GM12878 (cell line): ENCODE results near the gene UIMC1. TPM values are rescaled to one million over a fixed set of nuclear protein-coding genes. Genes with fewer than 3 reads are reported as not detected.
A peak's percentile ranks its signal among the peaks of the same experiment; 100 is the strongest.

Experiments used
- ATF7 ChIP-seq: fragments of 450-650 bp; IDR thresholded peaks from 2 replicates; pipeline ENCODE4 v1.6.1; 2016; ENCODE audit warnings: low read depth, mild to moderate bottlenecking
- CBX5 ChIP-seq: sonication (generic); IDR thresholded peaks from 2 replicates; pipeline ENCODE4 v1.6.1; 2016; ENCODE audit warnings: low read depth, moderate library complexity, mild to moderate bottlenecking, inconsistent platforms
- FOXK2 ChIP-seq: fragments of 450-650 bp; IDR thresholded peaks from 2 replicates; pipeline ENCODE4 v1.6.1; 2017; ENCODE audit warnings: mild to moderate bottlenecking, moderate library complexity
- HDAC6 ChIP-seq: fragments of 200-600 bp; sonication (generic); IDR thresholded peaks from one replicate; pipeline ENCODE4 v1.8.0; 2017; ENCODE audit warnings: antibody characterized with exemption; ENCODE audit not compliant: unreplicated experiment
- LARP7 ChIP-seq: fragments of 450-650 bp; IDR thresholded peaks from 2 replicates; pipeline ENCODE4 v1.6.1; 2017; ENCODE audit warnings: mild to moderate bottlenecking
- MXI1 ChIP-seq: fragments of 150-350 bp; IDR thresholded peaks from 2 replicates; pipeline ENCODE4 v1.6.1; 2011; ENCODE audit warnings: low read depth, mild to moderate bottlenecking, inconsistent platforms, low read length, improper control_type of control experiment
- NBN ChIP-seq: fragments of 450-650 bp; IDR thresholded peaks from 2 replicates; pipeline ENCODE4 v1.6.1; 2016
- PML ChIP-seq: IDR thresholded peaks from 2 replicates; pipeline ENCODE4 v1.6.1; 2012; ENCODE audit warnings: low read length, inconsistent platforms
- SMAD1 ChIP-seq: fragments of 450-650 bp; IDR thresholded peaks from 2 replicates; pipeline ENCODE4 v1.6.1; 2018; ENCODE audit warnings: mild to moderate bottlenecking, low read depth; ENCODE audit not compliant: partially characterized antibody
- SRF ChIP-seq, 2 experiments: IDR thresholded peaks; 2 replicates each; pipeline ENCODE4 v1.6.1; 2011; ENCODE audit warnings: low read depth in 2 of 2, low read length in 2 of 2, mild to moderate bottlenecking in 1 of 2, moderate library complexity in 1 of 2
- TAF1 ChIP-seq: IDR thresholded peaks from 2 replicates; pipeline ENCODE4 v1.6.1; 2011; ENCODE audit warnings: mild to moderate bottlenecking, low read depth, low read length, borderline replicate concordance
- YY1 ChIP-seq: IDR thresholded peaks from 2 replicates; pipeline ENCODE4 v1.6.1; 2011; ENCODE audit warnings: low read depth, mild to moderate bottlenecking, low read length
- polyA plus RNA-seq, 11 experiments: library from polyadenylated mRNA; depleted of rRNA in 4 of 11; unstranded in 6 of 11; stranded (reverse) in 5 of 11; fragments of >200 nt; fragmentation: Nextera tagmentation in 4 of 11; fragmentation: Illumina TruSeq in 1 of 11; extraction: Ambion mirVana in 4 of 11; extraction: Trizol in 1 of 11; gene quantifications; 1 replicate in 1 of 11; 2 replicates in 10 of 11; pipeline versions ENCODE4 v1.2.1 to v1.2.3, GENCODE V29; 2011 to 2016; ENCODE audit warnings: inconsistent platforms in 2 of 11, missing spikeins in 2 of 11, low read depth in 1 of 11
- total RNA-seq, 4 experiments: library from RNA; depleted of rRNA in 3 of 4; stranded (reverse); fragments of >200 nt in 3 of 4; fragmentation: Illumina TruSeq in 1 of 4; extraction: Trizol in 1 of 4; gene quantifications; 2 replicates each; pipeline versions ENCODE4 v1.2.1 to v1.2.3, GENCODE V29; 2013 to 2021
- TF ChIP-seq, protein P1 (sequence below): fragments of 150-350 bp; IDR thresholded peaks from 2 replicates; pipeline ENCODE4 v1.6.1; 2014; ENCODE audit warnings: mild to moderate bottlenecking, low read depth, low read length
- TF ChIP-seq, protein P2 (sequence below): IDR thresholded peaks from 2 replicates; pipeline ENCODE4 v1.6.1; 2012; ENCODE audit warnings: low read depth, low read length, improper control_type of control experiment
- TF ChIP-seq, protein P3 (sequence below): fragments of 450-650 bp; conservative IDR thresholded peaks from 2 replicates; pipeline ENCODE4 v1.6.1; 2017; ENCODE audit warnings: mild to moderate bottlenecking, moderate library complexity
- TF ChIP-seq, protein P4 (sequence below): fragments of 450-650 bp; IDR thresholded peaks from 2 replicates; pipeline ENCODE4 v1.6.1; 2018; ENCODE audit warnings: borderline replicate concordance, mild to moderate bottlenecking; ENCODE audit not compliant: partially characterized antibody

UIMC1 gene
- total and polyA plus RNA-seq, 10 of the 15 experiments (the other 5 are each of a cell fraction or from before 2014, with no cell fraction given) = 16.2 to 51.4 (median 32.7) TPM

DNA sequence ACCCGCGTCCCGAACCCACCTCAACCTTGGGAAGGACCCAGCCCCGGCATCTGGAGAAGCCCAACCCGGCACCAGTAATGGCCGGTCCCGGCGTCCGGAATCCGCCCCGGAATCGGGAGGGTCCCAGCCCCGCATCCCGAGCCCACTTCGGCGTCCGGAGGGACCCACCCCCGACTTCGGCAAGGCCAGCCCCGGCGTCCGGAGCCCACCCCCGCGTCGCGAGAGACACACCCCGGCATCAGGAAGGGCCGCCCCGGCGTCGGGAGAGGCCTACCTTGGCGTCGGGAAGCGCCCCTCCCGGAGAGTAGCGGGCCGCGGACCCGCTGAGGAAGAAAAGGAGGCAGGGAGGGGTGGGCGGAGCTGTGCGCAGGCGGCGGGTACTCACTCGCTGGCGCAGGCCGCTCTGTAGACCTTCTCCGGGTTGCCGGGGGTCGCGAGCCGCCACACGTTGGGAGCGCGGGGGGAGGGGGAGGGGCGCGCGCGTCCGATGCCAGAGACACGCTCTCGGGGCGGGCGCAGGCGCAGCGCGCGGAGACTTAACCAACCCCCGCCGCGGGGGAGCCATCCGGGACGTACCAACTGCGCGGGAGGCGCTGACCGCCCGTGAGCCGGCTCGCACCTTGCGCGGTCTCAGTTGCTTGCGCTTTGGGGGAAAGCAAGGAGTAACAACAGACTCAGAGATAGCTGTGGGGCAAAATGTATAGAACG lies at the start of gene UIMC1 (continued):
- TF ChIP-seq YY1 (peak; percentile 49; the same call in 1 of the 2 replicates), ATF7 (peak; percentile 99), SRF (IDR thresholded peaks at IDR 0.05; ENCODE audit: low read depth in 2 of 2, low read length in 2 of 2) (0 out of 4 replicates have a peak, but pooled peaks of 1 of the 2 experiments have one; percentile 39), LARP7 (peak; percentile 30; the same call in 1 of the 2 replicates), SMAD1 (no peak), FOXK2 (peak; percentile 97), PML (peak; percentile 82; the same call in 1 of the 2 replicates), MXI1 (0 out of 2 replicates have a peak, but pooled peaks have one; percentile 35), HDAC6 (peak; percentile 37), NBN (peak; percentile 96; the same call in 1 of the 2 replicates), TAF1 (peak; percentile 92; the same call in 1 of the 2 replicates), CBX5 (peak; percentile 93; the same call in 1 of the 2 replicates)
- TF ChIP-seq, protein P1, sequence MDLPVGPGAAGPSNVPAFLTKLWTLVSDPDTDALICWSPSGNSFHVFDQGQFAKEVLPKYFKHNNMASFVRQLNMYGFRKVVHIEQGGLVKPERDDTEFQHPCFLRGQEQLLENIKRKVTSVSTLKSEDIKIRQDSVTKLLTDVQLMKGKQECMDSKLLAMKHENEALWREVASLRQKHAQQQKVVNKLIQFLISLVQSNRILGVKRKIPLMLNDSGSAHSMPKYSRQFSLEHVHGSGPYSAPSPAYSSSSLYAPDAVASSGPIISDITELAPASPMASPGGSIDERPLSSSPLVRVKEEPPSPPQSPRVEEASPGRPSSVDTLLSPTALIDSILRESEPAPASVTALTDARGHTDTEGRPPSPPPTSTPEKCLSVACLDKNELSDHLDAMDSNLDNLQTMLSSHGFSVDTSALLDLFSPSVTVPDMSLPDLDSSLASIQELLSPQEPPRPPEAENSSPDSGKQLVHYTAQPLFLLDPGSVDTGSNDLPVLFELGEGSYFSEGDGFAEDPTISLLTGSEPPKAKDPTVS = no peak
- TF ChIP-seq, protein P2, sequence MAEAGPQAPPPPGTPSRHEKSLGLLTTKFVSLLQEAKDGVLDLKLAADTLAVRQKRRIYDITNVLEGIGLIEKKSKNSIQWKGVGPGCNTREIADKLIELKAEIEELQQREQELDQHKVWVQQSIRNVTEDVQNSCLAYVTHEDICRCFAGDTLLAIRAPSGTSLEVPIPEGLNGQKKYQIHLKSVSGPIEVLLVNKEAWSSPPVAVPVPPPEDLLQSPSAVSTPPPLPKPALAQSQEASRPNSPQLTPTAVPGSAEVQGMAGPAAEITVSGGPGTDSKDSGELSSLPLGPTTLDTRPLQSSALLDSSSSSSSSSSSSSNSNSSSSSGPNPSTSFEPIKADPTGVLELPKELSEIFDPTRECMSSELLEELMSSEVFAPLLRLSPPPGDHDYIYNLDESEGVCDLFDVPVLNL = no peak
- TF ChIP-seq, protein P3, sequence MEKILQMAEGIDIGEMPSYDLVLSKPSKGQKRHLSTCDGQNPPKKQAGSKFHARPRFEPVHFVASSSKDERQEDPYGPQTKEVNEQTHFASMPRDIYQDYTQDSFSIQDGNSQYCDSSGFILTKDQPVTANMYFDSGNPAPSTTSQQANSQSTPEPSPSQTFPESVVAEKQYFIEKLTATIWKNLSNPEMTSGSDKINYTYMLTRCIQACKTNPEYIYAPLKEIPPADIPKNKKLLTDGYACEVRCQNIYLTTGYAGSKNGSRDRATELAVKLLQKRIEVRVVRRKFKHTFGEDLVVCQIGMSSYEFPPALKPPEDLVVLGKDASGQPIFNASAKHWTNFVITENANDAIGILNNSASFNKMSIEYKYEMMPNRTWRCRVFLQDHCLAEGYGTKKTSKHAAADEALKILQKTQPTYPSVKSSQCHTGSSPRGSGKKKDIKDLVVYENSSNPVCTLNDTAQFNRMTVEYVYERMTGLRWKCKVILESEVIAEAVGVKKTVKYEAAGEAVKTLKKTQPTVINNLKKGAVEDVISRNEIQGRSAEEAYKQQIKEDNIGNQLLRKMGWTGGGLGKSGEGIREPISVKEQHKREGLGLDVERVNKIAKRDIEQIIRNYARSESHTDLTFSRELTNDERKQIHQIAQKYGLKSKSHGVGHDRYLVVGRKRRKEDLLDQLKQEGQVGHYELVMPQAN = peak; percentile 52; the same call in 1 of the 2 replicates
- TF ChIP-seq, protein P4, sequence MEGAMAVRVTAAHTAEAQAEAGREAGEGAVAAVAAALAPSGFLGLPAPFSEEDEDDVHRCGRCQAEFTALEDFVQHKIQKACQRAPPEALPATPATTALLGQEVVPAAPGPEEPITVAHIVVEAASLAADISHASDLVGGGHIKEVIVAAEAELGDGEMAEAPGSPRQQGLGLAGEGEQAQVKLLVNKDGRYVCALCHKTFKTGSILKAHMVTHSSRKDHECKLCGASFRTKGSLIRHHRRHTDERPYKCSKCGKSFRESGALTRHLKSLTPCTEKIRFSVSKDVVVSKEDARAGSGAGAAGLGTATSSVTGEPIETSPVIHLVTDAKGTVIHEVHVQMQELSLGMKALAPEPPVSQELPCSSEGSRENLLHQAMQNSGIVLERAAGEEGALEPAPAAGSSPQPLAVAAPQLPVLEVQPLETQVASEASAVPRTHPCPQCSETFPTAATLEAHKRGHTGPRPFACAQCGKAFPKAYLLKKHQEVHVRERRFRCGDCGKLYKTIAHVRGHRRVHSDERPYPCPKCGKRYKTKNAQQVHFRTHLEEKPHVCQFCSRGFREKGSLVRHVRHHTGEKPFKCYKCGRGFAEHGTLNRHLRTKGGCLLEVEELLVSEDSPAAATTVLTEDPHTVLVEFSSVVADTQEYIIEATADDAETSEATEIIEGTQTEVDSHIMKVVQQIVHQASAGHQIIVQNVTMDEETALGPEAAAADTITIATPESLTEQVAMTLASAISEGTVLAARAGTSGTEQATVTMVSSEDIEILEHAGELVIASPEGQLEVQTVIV = peak; percentile 80
